ENCODE results near the gene CFAP410. TPM values are rescaled to one million over a fixed set of nuclear protein-coding genes. Genes with fewer than 3 reads are reported as not detected.

CFAP410 gene
- total RNA-seq, 1 experiment from 2014 or later: 19.3 TPM

DNA sequence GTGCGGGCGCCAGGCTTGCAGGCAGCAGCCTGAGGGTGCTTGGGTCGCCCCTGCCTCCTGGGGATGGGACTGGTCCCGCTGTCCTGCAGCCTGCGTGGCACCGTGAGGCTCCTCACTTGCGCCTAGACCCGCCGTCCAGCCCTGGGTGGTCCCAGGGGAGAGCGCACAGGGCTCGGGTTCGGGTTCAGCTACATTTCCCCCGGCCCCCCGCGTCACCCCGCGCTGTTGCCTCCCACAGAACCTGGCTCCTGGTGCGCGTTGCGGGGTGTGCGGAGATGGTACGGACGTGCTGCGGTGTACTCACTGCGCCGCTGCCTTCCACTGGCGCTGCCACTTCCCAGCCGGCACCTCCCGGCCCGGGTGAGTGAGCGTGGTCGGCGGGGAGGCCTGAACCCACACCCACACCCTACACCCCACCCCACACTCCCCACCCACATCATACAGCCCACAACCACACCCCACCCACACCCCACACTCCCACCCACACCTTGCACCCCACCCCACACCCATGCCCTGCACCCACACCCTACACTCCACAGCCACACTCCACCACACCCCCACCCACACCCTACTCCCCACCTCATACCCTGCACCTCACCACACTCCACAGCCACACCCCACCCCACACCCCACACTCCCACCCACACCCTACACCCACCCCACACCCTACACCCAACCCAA, 45.5 kb downstream of the CFAP410 start:
- DNase-seq (ENCODE audit: low spot score) (no peak), ATAC-seq (no peak)
- TF ChIP-seq, protein P1, sequence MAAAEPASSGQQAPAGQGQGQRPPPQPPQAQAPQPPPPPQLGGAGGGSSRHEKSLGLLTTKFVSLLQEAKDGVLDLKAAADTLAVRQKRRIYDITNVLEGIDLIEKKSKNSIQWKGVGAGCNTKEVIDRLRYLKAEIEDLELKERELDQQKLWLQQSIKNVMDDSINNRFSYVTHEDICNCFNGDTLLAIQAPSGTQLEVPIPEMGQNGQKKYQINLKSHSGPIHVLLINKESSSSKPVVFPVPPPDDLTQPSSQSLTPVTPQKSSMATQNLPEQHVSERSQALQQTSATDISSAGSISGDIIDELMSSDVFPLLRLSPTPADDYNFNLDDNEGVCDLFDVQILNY (CRISPR knock-in tag; IDR thresholded peaks at IDR 0.05): no peak
- TF ChIP-seq ZNF416 (CRISPR knock-in tag; IDR thresholded peaks at IDR 0.05) (no peak), ZNF138 (CRISPR knock-in tag; conservative IDR thresholded peaks at IDR 0.05) (no peak), NR2C2 (CRISPR knock-in tag; IDR thresholded peaks at IDR 0.05) (no peak), ZNF423 (CRISPR knock-in tag; IDR thresholded peaks at IDR 0.05) (no peak), TCF7 (CRISPR knock-in tag; IDR thresholded peaks at IDR 0.05; ENCODE audit: low read depth) (no peak), NR3C1 (CRISPR knock-in tag; conservative IDR thresholded peaks at IDR 0.05; ENCODE audit: low read depth) (no peak), ELF4 (CRISPR knock-in tag; IDR thresholded peaks at IDR 0.05; ENCODE audit: low read depth) (no peak), ZNF263 (CRISPR knock-in tag; IDR thresholded peaks at IDR 0.05; ENCODE audit: low read depth) (no peak)
- TF ChIP-seq, protein P2, sequence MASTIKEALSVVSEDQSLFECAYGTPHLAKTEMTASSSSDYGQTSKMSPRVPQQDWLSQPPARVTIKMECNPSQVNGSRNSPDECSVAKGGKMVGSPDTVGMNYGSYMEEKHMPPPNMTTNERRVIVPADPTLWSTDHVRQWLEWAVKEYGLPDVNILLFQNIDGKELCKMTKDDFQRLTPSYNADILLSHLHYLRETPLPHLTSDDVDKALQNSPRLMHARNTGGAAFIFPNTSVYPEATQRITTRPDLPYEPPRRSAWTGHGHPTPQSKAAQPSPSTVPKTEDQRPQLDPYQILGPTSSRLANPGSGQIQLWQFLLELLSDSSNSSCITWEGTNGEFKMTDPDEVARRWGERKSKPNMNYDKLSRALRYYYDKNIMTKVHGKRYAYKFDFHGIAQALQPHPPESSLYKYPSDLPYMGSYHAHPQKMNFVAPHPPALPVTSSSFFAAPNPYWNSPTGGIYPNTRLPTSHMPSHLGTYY (CRISPR knock-in tag; IDR thresholded peaks at IDR 0.05): no peak
- TF ChIP-seq, protein P3, sequence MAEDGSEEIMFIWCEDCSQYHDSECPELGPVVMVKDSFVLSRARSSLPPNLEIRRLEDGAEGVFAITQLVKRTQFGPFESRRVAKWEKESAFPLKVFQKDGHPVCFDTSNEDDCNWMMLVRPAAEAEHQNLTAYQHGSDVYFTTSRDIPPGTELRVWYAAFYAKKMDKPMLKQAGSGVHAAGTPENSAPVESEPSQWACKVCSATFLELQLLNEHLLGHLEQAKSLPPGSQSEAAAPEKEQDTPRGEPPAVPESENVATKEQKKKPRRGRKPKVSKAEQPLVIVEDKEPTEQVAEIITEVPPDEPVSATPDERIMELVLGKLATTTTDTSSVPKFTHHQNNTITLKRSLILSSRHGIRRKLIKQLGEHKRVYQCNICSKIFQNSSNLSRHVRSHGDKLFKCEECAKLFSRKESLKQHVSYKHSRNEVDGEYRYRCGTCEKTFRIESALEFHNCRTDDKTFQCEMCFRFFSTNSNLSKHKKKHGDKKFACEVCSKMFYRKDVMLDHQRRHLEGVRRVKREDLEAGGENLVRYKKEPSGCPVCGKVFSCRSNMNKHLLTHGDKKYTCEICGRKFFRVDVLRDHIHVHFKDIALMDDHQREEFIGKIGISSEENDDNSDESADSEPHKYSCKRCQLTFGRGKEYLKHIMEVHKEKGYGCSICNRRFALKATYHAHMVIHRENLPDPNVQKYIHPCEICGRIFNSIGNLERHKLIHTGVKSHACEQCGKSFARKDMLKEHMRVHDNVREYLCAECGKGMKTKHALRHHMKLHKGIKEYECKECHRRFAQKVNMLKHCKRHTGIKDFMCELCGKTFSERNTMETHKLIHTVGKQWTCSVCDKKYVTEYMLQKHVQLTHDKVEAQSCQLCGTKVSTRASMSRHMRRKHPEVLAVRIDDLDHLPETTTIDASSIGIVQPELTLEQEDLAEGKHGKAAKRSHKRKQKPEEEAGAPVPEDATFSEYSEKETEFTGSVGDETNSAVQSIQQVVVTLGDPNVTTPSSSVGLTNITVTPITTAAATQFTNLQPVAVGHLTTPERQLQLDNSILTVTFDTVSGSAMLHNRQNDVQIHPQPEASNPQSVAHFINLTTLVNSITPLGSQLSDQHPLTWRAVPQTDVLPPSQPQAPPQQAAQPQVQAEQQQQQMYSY (CRISPR knock-in tag; IDR thresholded peaks at IDR 0.05): no peak
- TF ChIP-seq, protein P4, sequence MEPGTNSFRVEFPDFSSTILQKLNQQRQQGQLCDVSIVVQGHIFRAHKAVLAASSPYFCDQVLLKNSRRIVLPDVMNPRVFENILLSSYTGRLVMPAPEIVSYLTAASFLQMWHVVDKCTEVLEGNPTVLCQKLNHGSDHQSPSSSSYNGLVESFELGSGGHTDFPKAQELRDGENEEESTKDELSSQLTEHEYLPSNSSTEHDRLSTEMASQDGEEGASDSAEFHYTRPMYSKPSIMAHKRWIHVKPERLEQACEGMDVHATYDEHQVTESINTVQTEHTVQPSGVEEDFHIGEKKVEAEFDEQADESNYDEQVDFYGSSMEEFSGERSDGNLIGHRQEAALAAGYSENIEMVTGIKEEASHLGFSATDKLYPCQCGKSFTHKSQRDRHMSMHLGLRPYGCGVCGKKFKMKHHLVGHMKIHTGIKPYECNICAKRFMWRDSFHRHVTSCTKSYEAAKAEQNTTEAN (CRISPR knock-in tag; IDR thresholded peaks at IDR 0.05): no peak
- TF ChIP-seq, protein P5, sequence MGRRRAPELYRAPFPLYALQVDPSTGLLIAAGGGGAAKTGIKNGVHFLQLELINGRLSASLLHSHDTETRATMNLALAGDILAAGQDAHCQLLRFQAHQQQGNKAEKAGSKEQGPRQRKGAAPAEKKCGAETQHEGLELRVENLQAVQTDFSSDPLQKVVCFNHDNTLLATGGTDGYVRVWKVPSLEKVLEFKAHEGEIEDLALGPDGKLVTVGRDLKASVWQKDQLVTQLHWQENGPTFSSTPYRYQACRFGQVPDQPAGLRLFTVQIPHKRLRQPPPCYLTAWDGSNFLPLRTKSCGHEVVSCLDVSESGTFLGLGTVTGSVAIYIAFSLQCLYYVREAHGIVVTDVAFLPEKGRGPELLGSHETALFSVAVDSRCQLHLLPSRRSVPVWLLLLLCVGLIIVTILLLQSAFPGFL (CRISPR knock-in tag; IDR thresholded peaks at IDR 0.05; ENCODE audit: borderline replicate concordance): no peak
- TF ChIP-seq, protein P6, sequence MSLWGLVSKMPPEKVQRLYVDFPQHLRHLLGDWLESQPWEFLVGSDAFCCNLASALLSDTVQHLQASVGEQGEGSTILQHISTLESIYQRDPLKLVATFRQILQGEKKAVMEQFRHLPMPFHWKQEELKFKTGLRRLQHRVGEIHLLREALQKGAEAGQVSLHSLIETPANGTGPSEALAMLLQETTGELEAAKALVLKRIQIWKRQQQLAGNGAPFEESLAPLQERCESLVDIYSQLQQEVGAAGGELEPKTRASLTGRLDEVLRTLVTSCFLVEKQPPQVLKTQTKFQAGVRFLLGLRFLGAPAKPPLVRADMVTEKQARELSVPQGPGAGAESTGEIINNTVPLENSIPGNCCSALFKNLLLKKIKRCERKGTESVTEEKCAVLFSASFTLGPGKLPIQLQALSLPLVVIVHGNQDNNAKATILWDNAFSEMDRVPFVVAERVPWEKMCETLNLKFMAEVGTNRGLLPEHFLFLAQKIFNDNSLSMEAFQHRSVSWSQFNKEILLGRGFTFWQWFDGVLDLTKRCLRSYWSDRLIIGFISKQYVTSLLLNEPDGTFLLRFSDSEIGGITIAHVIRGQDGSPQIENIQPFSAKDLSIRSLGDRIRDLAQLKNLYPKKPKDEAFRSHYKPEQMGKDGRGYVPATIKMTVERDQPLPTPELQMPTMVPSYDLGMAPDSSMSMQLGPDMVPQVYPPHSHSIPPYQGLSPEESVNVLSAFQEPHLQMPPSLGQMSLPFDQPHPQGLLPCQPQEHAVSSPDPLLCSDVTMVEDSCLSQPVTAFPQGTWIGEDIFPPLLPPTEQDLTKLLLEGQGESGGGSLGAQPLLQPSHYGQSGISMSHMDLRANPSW (CRISPR knock-in tag; conservative IDR thresholded peaks at IDR 0.05; ENCODE audit: low read depth): no peak
- TF ChIP-seq, protein P7, sequence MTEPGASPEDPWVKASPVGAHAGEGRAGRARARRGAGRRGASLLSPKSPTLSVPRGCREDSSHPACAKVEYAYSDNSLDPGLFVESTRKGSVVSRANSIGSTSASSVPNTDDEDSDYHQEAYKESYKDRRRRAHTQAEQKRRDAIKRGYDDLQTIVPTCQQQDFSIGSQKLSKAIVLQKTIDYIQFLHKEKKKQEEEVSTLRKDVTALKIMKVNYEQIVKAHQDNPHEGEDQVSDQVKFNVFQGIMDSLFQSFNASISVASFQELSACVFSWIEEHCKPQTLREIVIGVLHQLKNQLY (CRISPR knock-in tag; IDR thresholded peaks at IDR 0.05): no peak
- TF ChIP-seq, protein P8, sequence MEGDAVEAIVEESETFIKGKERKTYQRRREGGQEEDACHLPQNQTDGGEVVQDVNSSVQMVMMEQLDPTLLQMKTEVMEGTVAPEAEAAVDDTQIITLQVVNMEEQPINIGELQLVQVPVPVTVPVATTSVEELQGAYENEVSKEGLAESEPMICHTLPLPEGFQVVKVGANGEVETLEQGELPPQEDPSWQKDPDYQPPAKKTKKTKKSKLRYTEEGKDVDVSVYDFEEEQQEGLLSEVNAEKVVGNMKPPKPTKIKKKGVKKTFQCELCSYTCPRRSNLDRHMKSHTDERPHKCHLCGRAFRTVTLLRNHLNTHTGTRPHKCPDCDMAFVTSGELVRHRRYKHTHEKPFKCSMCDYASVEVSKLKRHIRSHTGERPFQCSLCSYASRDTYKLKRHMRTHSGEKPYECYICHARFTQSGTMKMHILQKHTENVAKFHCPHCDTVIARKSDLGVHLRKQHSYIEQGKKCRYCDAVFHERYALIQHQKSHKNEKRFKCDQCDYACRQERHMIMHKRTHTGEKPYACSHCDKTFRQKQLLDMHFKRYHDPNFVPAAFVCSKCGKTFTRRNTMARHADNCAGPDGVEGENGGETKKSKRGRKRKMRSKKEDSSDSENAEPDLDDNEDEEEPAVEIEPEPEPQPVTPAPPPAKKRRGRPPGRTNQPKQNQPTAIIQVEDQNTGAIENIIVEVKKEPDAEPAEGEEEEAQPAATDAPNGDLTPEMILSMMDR (IDR thresholded peaks at IDR 0.05): no peak
- Mint-ChIP-seq H3K9me3 (no peaks in the 10 kb centered on the region), H3K36me3 (no peaks in the 10 kb centered on the region), H3K27ac (no peak overlapping the region), H3K4me3 (no peak overlapping the region), H3K27me3 (ENCODE audit: low read depth) (peaks cover 6% of the 10 kb centered on the region), H3K4me1 (no peaks in the 10 kb centered on the region)
- ChIA-PET CTCF (no interaction called here), POLR2A (no interaction called here)
